Esophagus (tissue), 2 donors: ENCODE results near the gene ATXN1L. TPM values are rescaled to one million over a fixed set of nuclear protein-coding genes. Genes with fewer than 3 reads are reported as not detected.
"Not testable (repeated sequence)": the region's sequence is repeated elsewhere in the genome, so short reads cannot be mapped to it uniquely, and the experiment has no call there.

ENCODE experiments used
- H3K27ac ChIP-seq, 2 donors: one replicate each; pipeline ENCODE4 v1.5.1; 2013; ENCODE audit warnings: low read depth in 2 of 2, mild to moderate bottlenecking in 2 of 2, inconsistent platforms in 1 of 2, low read length in 1 of 2, moderate library complexity in 1 of 2
- H3K27me3 ChIP-seq, 2 donors: one replicate each; pipeline ENCODE4 v1.6.1; 2013; ENCODE audit warnings: low read length in 2 of 2, control low read depth in 1 of 2, mild to moderate bottlenecking in 1 of 2; ENCODE audit not compliant: insufficient read depth in 2 of 2, control insufficient read depth in 1 of 2
- H3K36me3 ChIP-seq, 2 donors: one replicate each; pipeline ENCODE4 v1.6.1; 2013; ENCODE audit warnings: low read length in 1 of 2; ENCODE audit not compliant: control insufficient read depth in 2 of 2, insufficient read depth in 2 of 2
- H3K4me1 ChIP-seq, 2 donors: one replicate each; pipeline ENCODE4 v1.6.1; 2013; ENCODE audit warnings: low read length in 1 of 2; ENCODE audit not compliant: control insufficient read depth in 2 of 2, insufficient read depth in 2 of 2
- H3K4me3 ChIP-seq, 2 donors: one replicate each; pipeline ENCODE4 v1.5.1; 2013; ENCODE audit warnings: low read length in 2 of 2, mild to moderate bottlenecking in 2 of 2, low read depth in 1 of 2, moderate library complexity in 1 of 2
- H3K9me3 ChIP-seq, 2 donors: one replicate each; pipeline ENCODE4 v1.6.1; 2013; ENCODE audit warnings: mild to moderate bottlenecking in 2 of 2, low read depth in 1 of 2, low read length in 1 of 2, moderate library complexity in 1 of 2; ENCODE audit not compliant: control insufficient read depth in 2 of 2, insufficient read depth in 1 of 2
- WGBS, 2 donors: extraction: QIAGEN DNeasy Blood & Tissue Kit; methylation state at CpG; one replicate each; pipeline ENCODE4 v1.1.7; 2013; 5-methylcytosine and 5-hydroxymethylcytosine counted together
- polyA plus RNA-seq, 2 donors: library from polyadenylated mRNA; stranded (reverse); fragments of 200-250 nt; gene quantifications; one replicate each; pipeline ENCODE4 v1.2.3, GENCODE V29; 2013
- donor health status: healthy with polysubstance abuse.
- donor health status: Bipolar disorder and iron deficiency.

ATXN1L gene
- polyA plus RNA-seq, 2 donors = 4.7 to 6.4 TPM

DNA sequence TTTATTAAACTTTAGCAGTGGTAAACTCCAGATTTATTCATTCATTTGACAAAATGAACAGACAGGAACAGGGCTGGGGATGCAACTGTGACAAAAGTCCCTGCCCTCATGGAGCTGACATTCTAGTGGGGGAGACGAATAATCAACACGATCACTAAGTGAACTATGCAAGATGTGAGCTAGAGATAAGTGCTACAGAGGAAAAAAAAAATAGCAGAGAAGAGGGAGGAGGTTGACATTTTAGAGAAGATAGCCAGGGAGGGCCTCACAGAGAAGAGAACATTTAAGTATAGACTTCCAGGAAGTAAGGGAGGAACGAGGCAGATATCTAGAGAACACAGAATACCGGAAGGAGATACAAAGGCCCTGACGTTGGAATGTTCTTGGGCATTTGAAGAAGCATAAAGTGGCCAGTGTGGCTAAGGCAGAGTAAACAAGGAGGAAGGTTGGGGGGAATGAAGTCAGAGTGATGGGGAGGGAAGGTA lies 19.2 kb upstream of the ATXN1L start:
- 74 to 80% methylated on average over 5 of the region's 5 CpGs for WGBS, 2 donors
- Histone ChIP-seq H3K36me3 (no peaks in the 10 kb centered on the region), H3K27ac (no peak overlapping the region), H3K27me3 (no peaks in the 10 kb centered on the region), H3K4me1 (no peaks in the 10 kb centered on the region), H3K4me3 (no peak overlapping the region), H3K9me3 (no peaks in the 10 kb centered on the region)

DNA sequence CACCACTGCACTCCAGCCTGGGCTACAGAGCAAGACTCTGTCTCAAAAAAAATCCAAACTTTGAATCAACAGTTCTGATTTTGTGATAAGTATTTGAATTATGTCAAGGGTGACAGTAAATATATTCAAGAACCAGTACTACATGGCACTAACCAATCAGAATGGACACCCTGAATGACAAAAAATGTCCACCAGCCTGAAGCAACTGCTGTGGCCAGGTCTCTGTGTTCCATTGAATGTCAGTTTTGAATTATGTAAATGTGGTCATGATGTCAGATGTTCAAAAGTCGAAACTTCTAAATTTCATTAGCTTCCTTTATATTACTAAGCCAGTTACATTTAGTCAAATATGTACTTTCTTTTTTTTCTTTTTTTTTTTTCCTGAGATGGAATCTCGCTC lies 15.4 kb upstream of the ATXN1L start:
- WGBS, 2 donors = 79 to 82% methylated on average over 2 of the region's 2 CpGs
- no peaks in the 10 kb centered on the region for H3K36me3 ChIP-seq
- no peaks in the 10 kb centered on the region for H3K4me1 ChIP-seq
- H3K9me3 ChIP-seq = no peaks in the 10 kb centered on the region
- H3K27ac ChIP-seq = no peak overlapping the region
- H3K4me3 ChIP-seq = no peak overlapping the region
- no peaks in the 10 kb centered on the region for H3K27me3 ChIP-seq

DNA sequence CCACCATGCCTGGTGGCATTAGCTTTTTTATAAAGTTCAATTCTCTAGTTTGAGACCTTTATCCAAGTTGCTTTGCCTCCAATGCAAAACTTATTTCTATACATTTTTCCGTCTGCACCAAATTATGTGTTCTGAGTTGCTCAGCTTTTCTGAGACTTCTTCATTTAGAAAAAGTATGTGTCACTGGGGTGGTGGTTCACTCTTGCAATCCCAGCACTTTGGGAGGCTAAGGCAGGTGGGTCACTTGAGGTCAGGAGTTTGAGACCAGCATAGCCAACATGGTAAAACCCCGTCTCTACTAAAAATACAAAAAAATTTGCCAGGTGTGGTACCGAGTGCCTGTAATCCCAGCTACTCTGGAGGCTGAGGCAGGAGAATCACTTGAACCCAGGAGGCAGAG lies 14.1 kb upstream of the ATXN1L start:
- not testable (repeated sequence) for H3K4me3 ChIP-seq, H3K9me3 ChIP-seq, H3K4me1 ChIP-seq, H3K27me3 ChIP-seq, H3K36me3 ChIP-seq, H3K27ac ChIP-seq
- WGBS, 2 donors = 91% methylated on average over 3 of the region's 3 CpGs

GRCh38 chr16:71832112-71832511 lies 13.7 kb upstream of the ATXN1L start:
- not testable (repeated sequence) for H3K4me1 ChIP-seq, H3K27me3 ChIP-seq, H3K36me3 ChIP-seq, H3K27ac ChIP-seq, H3K4me3 ChIP-seq, H3K9me3 ChIP-seq
- WGBS, 2 donors = 92 to 98% methylated on average over 2 of the region's 2 CpGs

GRCh38 chr16:71834291-71834690 lies 11.5 kb upstream of the ATXN1L start:
- H3K4me1 ChIP-seq = no peaks in the 10 kb centered on the region
- H3K27ac ChIP-seq = no peak overlapping the region
- no peak overlapping the region for H3K4me3 ChIP-seq
- no peaks in the 10 kb centered on the region for H3K9me3 ChIP-seq
- 79 to 87% methylated on average over 3 of the region's 3 CpGs for WGBS, 2 donors
- no peaks in the 10 kb centered on the region for H3K36me3 ChIP-seq
- H3K27me3 ChIP-seq = no peaks in the 10 kb centered on the region

DNA sequence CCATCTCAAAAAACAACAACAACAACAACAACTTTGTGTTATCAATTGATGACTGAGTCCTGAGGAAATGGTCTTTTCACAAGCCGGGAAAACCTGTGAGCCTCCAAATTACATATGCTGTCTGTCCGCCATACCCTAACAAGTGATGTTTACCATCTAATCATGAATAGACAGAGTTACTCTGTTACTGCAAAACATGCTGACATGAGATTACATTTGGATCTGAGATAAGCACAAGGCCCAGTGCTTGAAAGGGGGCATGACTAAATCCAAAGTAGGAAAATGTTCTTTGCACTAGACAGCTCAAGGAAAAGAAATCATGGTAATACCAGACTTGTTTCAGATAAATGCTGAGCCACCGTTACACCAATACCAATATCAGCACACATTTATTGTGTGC lies 8.6 kb upstream of the ATXN1L start:
- Histone ChIP-seq H3K9me3 (no peaks in the 10 kb centered on the region), H3K36me3 (no peaks in the 10 kb centered on the region), H3K27ac (no peak overlapping the region), H3K4me1 (no peaks in the 10 kb centered on the region), H3K4me3 (no peak overlapping the region), H3K27me3 (no peaks in the 10 kb centered on the region)
- WGBS, 2 donors = 88 to 91% methylated on average over 3 of the region's 3 CpGs

- Histone ChIP-seq H3K27me3 (no peaks in the 10 kb centered on the region), H3K4me1 (peaks cover 0 to under 1% of the 10 kb centered on the region in 2 donors), H3K27ac (no peak overlapping the region), H3K9me3 (no peaks in the 10 kb centered on the region), H3K36me3 (no peaks in the 10 kb centered on the region), H3K4me3 (no peak overlapping the region)
- 60 to 69% methylated on average over 7 of the region's 7 CpGs for WGBS, 2 donors
Observed at GRCh38 chr16:71840052-71840451, 5.7 kb upstream of the ATXN1L start.

DNA sequence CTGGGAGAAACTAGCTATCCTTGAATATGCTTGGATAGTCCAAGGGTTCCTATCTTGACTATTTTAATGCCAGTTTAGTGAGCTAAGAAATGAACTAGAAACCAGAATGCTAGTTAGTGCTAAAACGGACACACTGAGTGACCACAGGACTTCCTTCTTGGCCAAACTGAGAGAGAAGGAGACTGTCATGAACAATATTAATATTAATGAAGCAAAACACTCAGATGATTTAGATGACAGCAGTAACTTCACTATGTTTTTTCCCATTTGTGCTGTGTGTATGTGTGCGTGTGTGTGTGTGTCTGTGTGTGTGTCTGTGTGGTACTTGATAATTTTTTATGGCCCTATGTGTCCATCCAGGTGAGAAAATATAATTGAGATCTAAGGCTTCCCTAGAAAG lies 2.2 kb upstream of the ATXN1L start:
- Histone ChIP-seq H3K4me1 (peaks cover 0 to 2% of the 10 kb centered on the region in 2 donors), H3K27ac (no peak overlapping the region), H3K36me3 (no peaks in the 10 kb centered on the region), H3K4me3 (no peak overlapping the region), H3K9me3 (no peaks in the 10 kb centered on the region), H3K27me3 (no peaks in the 10 kb centered on the region)
- WGBS, 2 donors = 74 to 79% methylated on average over 2 of the region's 2 CpGs

DNA sequence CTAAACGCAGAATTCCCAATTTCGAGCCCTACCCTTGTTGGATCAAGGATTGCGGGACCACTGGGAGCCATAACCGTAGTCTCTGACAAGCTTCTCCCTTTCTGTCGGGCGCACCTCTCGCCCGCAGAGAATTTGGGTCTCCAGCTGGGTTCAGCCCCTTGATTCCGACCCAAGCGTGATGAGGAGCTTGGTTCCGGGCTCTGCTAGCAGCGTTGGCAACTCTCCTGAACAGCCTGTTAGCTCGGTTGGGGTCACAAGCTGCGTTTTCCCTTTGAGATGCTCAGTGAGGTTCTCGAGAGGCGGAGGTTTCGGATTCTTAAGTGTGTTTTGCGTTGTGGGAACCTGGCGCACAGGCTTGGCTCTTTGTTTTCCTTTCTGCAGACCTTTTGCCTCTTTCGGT lies 655 bp downstream of the ATXN1L start:
- peaks cover 10 to 20% of the 10 kb centered on the region in 2 donors for H3K36me3 ChIP-seq
- WGBS, 2 donors = 0 to 1% methylated on average over 20 of the region's 20 CpGs
- peak overlapping the region; percentile 71 to 90 for H3K27ac ChIP-seq
- no peaks in the 10 kb centered on the region for H3K9me3 ChIP-seq
- H3K27me3 ChIP-seq = no peaks in the 10 kb centered on the region
- H3K4me1 ChIP-seq = peaks cover 0 to 2% of the 10 kb centered on the region in 2 donors
- H3K4me3 ChIP-seq = peak overlapping the region; percentile 64 to 87

- no peaks in the 10 kb centered on the region for H3K9me3 ChIP-seq
- 51 to 56% methylated on average over 3 of the region's 3 CpGs for WGBS, 2 donors
- peak overlapping the region in 1 of 2 donors; percentile 64 for H3K4me3 ChIP-seq
- H3K36me3 ChIP-seq = peaks cover 10 to 25% of the 10 kb centered on the region in 2 donors
- peaks cover 0 to 2% of the 10 kb centered on the region in 2 donors for H3K4me1 ChIP-seq
- H3K27ac ChIP-seq = no peak overlapping the region
- H3K27me3 ChIP-seq = no peaks in the 10 kb centered on the region
Observed at GRCh38 chr16:71847096-71847495, 1.3 kb downstream of the ATXN1L start.
